KMS-11 (cell line): ENCODE results near the gene PRDM5.

Source experiments
- H2AFZ ChIP-seq: fragments of 200-600 bp; sonication (generic); 2 replicates; pipeline ENCODE4 v1.6.1; 2016; ENCODE audit warnings: antibody characterized with exemption, mixed run types, low read depth
- H3K27ac ChIP-seq: fragments of 200-600 bp; sonication (generic); 2 replicates; pipeline ENCODE4 v1.6.1; 2016; ENCODE audit warnings: mild to moderate bottlenecking, mixed run types
- H3K27me3 ChIP-seq: fragments of 200-600 bp; sonication (generic); 2 replicates; pipeline ENCODE4 v1.6.1; 2017; ENCODE audit warnings: mild to moderate bottlenecking, low read depth, mixed run types, moderate library complexity; ENCODE audit not compliant: insufficient read depth
- H3K36me3 ChIP-seq: fragments of 200-600 bp; sonication (generic); 2 replicates; pipeline ENCODE4 v1.6.1; 2017; ENCODE audit warnings: mild to moderate bottlenecking, mixed run types; ENCODE audit not compliant: insufficient read depth
- H3K4me1 ChIP-seq: fragments of 200-600 bp; sonication (generic); 2 replicates; pipeline ENCODE4 v1.6.1; 2016; ENCODE audit warnings: mild to moderate bottlenecking, low read depth, mixed run types; ENCODE audit not compliant: poor library complexity, severe bottlenecking
- H3K4me2 ChIP-seq: fragments of 200-600 bp; sonication (generic); 2 replicates; pipeline ENCODE4 v1.7.0; 2016; ENCODE audit warnings: mild to moderate bottlenecking, mixed run types
- H3K4me3 ChIP-seq: fragments of 200-600 bp; sonication (generic); IDR thresholded peaks from 2 replicates; pipeline ENCODE4 v1.6.1; 2017; ENCODE audit warnings: low read depth, low read length, mixed read lengths; ENCODE audit not compliant: insufficient read depth
- H3K79me2 ChIP-seq: fragments of 200-600 bp; sonication (generic); 2 replicates; pipeline ENCODE4 v1.6.1; 2016; ENCODE audit warnings: low read depth, mixed run types; ENCODE audit not compliant: insufficient read depth
- H3K9ac ChIP-seq: fragments of 200-600 bp; sonication (generic); 2 replicates; pipeline ENCODE4 v1.6.1; 2016; ENCODE audit warnings: mild to moderate bottlenecking, mixed run types
- H4K20me1 ChIP-seq: fragments of 200-600 bp; sonication (generic); 2 replicates; pipeline ENCODE4 v1.6.1; 2016; ENCODE audit warnings: mild to moderate bottlenecking, mixed run types; ENCODE audit not compliant: insufficient read depth
- CTCF ChIP-seq: fragments of 200-600 bp; sonication (generic); conservative IDR thresholded peaks from 2 replicates; pipeline ENCODE4 v1.6.1; 2017; ENCODE audit warnings: low read depth, mild to moderate bottlenecking, antibody characterized with exemption, low read length, moderate library complexity, mixed read lengths

The PRDM5 gene

DNA sequence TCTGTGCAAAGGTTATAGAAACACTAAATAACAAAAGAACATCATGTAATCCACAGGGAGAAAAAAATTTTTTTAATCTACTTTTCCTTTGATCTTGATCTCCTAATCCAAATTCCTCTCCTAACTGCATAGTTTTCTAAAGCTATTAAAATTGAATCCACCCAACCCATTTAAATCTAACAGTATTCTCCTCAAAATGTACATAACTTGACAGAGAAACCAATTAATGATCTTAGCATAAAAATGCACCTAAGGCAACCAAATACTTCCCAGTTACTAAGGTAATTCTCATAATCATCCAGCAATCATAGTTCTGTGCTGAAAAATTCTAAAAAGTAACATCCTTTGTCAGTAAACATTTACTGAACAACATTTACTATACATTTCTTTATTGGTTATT lies 60.7 kb downstream of the PRDM5 start:
- no peaks in the 10 kb centered on the region for H3K79me2 ChIP-seq
- H3K4me2 ChIP-seq = no peak overlapping the region
- no peaks in the 10 kb centered on the region for H3K27me3 ChIP-seq
- no peaks in the 10 kb centered on the region for H4K20me1 ChIP-seq
- no peak overlapping the region for H3K9ac ChIP-seq
- no peak overlapping the region for H3K27ac ChIP-seq
- H2AFZ ChIP-seq = no peak overlapping the region
- H3K4me3 ChIP-seq = no peak overlapping the region
- H3K36me3 ChIP-seq = no peaks in the 10 kb centered on the region
- TF ChIP-seq CTCF = no peak
- H3K4me1 ChIP-seq = peaks cover 39% of the 10 kb centered on the region

DNA sequence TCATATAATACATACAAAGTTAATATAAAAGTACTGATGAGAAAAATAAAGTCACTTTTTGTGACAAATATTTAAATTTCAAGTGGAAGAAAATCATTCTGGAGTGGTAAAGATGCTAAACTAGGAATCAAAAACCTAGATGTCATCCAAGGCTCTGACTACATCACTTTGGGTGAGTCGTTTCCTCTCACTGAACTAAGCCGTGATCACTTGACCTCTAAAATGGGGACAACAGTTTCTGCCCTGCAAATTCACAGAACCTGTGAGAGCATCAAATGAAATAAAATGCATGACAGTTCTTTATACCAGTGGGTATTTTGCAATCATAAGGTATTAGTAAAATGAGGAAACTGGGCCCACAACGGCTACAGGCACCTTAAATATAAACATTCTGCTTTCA lies 63.8 kb downstream of the PRDM5 start:
- no peak for TF ChIP-seq CTCF
- no peak overlapping the region for H3K27ac ChIP-seq
- H3K4me2 ChIP-seq = no peak overlapping the region
- no peaks in the 10 kb centered on the region for H4K20me1 ChIP-seq
- H3K4me3 ChIP-seq = no peak overlapping the region
- no peak overlapping the region for H2AFZ ChIP-seq
- H3K4me1 ChIP-seq = peaks cover 69% of the 10 kb centered on the region
- no peaks in the 10 kb centered on the region for H3K79me2 ChIP-seq
- H3K27me3 ChIP-seq = no peaks in the 10 kb centered on the region
- no peaks in the 10 kb centered on the region for H3K36me3 ChIP-seq
- H3K9ac ChIP-seq = no peak overlapping the region

DNA sequence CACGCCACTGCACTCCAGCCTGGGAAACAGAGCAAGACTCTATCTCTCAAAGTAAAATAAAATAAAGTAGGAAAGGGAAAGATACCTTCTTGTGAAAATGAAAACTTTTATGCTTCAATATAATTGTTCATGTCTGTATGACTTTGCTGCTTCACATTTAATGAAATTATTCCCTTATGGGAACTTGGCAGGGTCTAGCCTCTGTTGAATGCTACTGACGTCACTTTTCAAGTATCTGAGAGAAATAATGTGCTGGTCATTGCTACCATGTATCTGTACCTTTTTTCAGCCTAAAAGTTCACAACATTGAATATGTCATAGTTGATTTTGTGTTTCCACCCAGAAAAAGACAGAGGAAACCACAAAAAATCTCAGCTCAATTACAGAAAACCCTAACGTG lies 65.2 kb downstream of the PRDM5 start:
- H3K27ac ChIP-seq = no peak overlapping the region
- no peak overlapping the region for H3K4me3 ChIP-seq
- H3K4me2 ChIP-seq = peak overlapping the region; percentile 81
- TF ChIP-seq CTCF = no peak
- peaks cover 69% of the 10 kb centered on the region for H3K4me1 ChIP-seq
- no peaks in the 10 kb centered on the region for H4K20me1 ChIP-seq
- no peaks in the 10 kb centered on the region for H3K79me2 ChIP-seq
- no peaks in the 10 kb centered on the region for H3K36me3 ChIP-seq
- no peak overlapping the region for H3K9ac ChIP-seq
- no peaks in the 10 kb centered on the region for H3K27me3 ChIP-seq
- no peak overlapping the region for H2AFZ ChIP-seq

GRCh38 chr4:120856294-120856693 lies 66.2 kb downstream of the PRDM5 start:
- Histone ChIP-seq H3K27me3 (no peaks in the 10 kb centered on the region), H3K36me3 (no peaks in the 10 kb centered on the region), H3K4me3 (no peak overlapping the region), H3K9ac (no peak overlapping the region), H2AFZ (no peak overlapping the region), H4K20me1 (no peaks in the 10 kb centered on the region), H3K27ac (peak overlapping the region; percentile 31; the same call in 1 of the 2 replicates), H3K4me2 (peak overlapping the region; percentile 81), H3K4me1 (peaks cover 69% of the 10 kb centered on the region), H3K79me2 (no peaks in the 10 kb centered on the region)
- no peak for TF ChIP-seq CTCF
